ENCODE results near the gene TMED4. TPM values are rescaled to one million over a fixed set of nuclear protein-coding genes. Genes with fewer than 3 reads are reported as not detected.

Gene TMED4
- total RNA-seq, 1 donor: 133 TPM

DNA sequence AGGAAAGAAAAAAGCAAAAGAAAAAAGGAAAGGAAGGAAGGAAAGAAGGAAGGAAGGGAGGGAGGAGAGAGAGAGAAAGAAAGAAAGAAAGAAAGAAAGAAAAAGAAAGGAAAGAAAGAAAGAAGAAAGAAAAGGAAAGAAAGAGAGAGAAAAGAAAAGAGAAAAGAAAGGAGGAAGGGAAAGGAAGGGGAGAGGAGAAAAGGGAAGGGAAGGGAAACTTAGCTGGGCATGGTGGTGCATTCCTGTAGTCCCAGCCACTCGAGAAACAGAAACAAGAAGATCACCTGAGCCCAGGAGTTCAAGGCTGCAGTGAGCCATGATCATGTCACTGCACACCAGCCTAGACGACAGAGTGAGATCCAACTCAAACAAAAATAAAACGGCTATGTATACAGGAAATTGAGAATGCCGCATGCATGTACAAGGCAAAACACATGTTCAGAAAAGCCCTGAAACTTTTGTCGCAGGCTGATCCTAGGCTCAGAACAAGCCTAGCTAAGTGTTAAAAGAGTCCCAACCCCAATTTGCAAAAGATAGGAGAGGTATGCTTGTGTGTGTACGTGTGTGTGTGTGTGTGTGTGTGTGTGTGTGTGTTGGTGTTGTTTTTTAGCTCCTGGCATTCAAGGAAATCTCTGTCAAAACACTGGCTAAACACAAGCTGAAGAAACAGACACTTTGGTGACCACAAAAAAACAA, 34.3 kb downstream of the TMED4 start:
- no peak for DNase-seq (ENCODE audit: low read depth in 2 of 3, low spot score in 2 of 3)

DNA sequence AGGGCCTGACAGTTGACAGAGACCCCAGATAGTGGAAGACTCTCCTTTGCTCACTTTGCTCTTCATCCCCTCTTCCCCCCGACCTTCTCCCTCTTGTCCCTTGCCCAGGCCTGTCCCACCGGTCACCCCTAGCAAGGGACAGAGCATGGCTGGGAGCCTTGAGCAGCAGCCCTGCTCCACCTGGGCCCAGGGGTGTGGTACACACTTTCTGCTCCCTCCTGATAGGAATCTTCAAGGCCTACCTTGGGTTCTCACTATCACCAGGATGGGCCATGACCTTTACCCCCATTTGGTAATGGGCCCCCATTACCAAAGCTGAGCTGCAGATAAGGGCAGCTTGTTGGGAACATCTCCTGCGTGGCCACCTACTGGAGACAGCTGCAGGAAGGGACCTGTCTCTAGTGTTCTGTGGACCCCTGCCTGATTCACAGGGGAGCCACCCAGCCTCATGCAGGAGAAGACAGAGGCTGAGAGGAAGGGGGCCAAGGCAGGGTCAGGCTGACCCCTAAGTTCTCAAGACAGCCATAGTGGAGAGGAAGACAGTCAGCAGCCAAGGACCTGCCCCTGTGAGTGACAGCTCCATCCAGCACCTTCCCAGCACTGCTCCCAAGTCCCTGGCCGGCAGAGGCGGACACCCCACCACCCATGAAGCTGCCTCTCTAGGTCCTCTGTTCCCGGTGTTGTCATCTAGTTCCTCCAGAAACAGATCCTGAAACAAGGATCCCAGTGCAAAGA, 40.0 kb downstream of the TMED4 start:
- no peak for DNase-seq (ENCODE audit: low read depth in 2 of 3, low spot score in 2 of 3)

DNA sequence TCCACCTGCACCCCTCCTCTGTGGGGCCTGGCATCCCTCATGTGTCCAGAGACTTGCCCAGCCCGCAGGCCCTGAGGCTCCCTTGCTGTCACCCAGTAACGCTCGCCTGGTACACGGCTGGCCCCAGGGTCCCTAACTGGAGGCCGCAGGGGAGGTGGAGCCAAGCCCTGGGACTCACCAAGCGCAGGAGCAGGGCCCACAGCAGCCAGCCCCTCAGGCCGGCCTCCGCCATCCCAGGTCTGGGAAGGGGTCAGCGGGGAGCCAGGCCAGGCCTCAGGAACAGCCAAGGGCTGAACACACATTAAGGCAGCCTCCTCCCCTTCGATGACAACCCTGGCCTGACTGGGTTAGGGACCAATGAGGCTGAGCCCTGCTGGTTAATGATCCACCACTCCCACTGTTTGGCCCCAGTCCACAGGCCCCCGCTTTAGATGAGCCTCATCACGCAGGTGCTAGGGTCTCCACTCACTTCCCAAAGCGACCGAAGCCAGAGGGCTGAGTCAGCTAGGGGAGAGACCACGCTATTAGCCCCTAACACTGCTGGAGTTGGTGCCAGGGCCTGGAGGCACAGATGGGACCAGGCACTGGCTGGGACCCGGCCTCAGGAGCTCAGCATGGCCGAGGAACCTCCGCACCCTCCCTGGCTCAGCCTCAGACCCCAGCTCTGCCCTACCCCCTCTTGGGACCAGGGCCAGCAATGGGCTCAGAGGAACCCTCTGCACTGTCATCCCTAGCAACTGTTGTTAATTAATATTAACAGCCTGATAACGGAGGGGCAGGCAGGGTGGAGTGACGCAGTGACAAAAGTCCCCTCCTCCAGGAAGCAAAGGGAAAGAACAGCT, 40.8 kb downstream of the TMED4 start, which contains the start of gene NPC1L1:
TSS of gene NPC1L1 (minus strand) at position 303 of the 842 bp plus-strand sequence. CDS start at position 232, 71 bp downstream.
- DNase-seq (ENCODE audit: low read depth in 2 of 3, low spot score in 2 of 3): no peak

- no peak for DNase-seq (ENCODE audit: low read depth in 2 of 3, low spot score in 2 of 3)
These were observed 41.4 kb downstream of the TMED4 start for GRCh38 chr7:44540592-44541027.

GRCh38 chr7:44539669-44540506, 42.1 kb downstream of the TMED4 start:
- no peak for DNase-seq (ENCODE audit: low read depth in 2 of 3, low spot score in 2 of 3)

DNA sequence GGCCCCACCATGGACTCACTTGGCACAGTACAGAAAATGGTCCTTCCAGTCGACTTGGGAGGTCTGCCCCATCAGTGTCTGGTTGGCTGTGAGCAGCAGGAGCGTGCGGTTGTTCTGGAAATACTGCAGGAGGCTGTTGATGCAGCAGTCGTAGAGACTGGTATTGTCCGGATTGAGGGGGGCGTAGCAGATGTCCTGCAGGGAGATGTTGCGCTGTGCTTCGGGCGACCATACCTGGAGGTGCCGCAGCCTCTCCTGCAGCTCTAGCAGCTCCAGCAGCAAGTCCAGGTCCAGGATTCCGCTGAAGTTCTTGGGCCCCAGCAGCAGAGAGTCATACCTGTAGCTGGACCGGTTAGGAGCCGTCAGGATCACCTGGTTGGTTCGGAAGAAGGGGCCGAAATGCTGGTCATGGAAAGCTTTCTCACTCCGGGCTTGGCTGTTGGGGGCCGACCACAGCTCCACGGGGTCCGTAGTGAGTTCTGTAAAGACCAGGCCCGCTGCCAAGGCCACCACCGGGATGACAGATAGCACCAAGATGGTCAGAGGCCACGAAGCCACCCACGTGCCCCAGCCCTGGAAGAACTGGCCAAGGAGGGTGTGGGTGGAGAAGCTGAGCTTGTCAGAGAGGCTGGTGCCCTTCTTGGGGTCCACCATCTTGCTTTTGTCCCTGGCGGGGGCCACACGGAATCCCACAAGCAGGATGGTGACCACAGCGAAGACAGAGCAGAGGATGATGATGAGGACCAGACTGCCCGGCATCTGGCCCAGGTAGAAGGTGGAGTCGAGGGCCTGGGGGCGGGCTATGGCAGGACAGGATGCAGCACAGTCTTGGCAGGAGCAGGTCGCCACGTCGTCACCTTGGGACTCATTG, 43.0 kb downstream of the TMED4 start:
- no peak for DNase-seq (ENCODE audit: low read depth in 2 of 3, low spot score in 2 of 3)

GRCh38 chr7:44538093-44538797, 43.8 kb downstream of the TMED4 start:
- DNase-seq (ENCODE audit: low read depth in 2 of 3, low spot score in 2 of 3): no peak

DNA sequence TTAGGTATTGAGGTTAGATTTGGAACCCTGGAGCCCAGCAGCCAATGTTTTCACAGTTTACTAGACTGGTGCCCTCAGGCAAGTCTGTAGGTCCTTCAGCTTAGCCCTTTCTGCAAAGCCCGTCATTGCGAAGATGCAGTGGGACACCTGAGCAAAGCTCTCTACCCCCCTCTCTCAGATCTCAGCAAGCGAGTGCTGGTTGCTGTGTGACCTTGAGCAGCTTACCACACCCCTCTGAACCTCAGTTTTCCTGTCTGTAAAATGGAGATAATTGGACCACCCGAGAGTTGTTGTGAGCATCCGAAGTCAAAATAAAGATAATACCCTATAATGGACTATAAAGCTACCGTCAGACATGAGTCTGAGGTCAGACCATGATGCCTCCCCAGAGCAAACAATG, 44.6 kb downstream of the TMED4 start:
- no peak for DNase-seq (ENCODE audit: low read depth in 2 of 3, low spot score in 2 of 3)

DNA sequence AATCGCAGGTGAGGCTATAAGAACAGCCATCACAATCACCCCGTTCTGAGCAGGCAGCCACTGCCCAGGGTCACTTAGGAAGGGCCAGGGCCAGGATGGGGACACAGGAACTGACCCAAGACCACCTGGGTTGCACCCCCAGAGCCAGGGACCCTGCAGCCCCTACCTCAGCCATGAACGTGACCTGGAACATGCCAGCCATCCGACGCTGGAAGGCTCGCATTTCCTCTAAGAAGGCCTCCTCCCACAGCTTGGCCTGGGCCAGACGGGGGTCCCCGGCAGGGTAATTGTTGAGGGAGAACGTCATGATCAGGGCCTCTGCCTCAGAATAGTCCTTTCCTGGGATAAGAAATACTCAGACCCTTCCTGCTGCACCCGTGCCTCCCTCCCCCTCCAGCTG, 45.9 kb downstream of the TMED4 start:
- no peak for DNase-seq (ENCODE audit: low read depth in 2 of 3, low spot score in 2 of 3)

DNA sequence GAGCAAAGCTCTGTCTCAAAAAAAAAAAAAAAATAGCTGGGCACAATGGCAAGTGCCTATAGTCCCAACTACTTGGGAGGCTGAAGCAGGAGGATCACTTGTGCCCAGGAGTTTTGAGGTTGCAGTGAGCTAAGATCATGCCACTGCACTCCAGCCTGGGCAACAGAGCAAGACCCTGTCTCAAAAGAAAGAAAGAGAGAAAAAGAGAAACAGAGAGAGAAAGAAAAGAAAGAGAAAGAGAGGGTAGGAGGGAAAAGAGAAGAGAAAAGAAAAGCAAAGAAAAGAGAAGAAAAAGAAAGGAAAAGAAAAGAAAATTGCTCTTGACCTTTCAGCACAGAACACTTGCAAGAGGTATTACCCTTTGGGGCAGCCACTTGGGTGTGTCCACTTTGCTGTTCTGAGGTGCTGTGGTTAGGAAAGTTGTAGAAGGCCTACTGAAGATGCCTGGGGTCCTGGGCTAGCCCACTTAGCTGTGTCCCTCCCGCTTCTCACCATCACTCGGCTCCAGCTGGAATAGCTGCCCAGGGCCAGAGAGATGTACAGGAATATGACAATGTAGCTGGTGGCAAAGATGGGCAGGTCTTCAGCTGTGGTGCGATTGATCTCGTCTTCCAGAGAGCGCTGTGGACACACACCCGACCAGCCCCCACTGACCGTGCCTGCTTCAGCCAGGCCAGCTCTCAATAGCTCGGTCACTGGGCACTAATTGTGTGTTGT, 46.5 kb downstream of the TMED4 start:
- no peak for DNase-seq (ENCODE audit: low read depth in 2 of 3, low spot score in 2 of 3)

DNA sequence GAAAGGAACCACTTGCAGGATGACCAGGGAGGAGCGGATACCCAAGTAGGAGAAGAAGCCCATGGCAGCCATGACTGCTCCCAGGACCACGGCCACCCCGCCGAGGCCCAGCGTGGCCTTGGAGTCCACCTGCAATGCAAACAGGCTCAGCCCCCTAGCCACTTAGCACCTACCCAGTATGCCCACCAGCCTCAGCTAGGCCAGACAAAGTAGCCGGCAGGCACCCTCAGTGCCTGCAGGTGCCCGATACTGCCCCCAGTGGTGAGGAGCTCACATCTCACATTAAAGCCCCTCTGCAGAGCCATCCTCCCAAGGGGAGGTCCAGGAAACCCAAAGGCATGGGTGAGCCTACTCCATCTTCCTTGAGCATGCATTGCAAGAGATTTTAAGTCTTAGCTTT, 47.5 kb downstream of the TMED4 start:
- peak in 2 of 3 donors; percentile 43 to 67 for DNase-seq (ENCODE audit: low read depth in 2 of 3, low spot score in 2 of 3)

DNA sequence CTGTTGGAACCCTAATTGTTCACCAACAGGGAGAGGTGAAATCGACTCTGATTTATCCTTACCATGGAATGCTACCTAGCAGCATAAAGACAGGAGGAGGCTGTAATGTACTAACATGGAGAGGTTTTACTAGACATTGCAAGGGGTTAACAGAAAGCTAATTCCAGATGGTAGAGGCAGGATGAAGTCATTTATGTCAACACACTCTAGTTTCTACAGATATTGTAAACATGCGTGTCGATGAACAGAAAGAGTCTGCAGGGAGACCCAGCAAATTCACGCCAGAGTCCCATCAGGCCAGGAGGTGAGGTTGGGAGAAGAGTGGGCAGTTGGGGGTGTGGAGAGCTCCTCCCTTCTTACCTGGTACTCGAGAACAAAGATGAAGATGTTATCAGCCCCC, 47.9 kb downstream of the TMED4 start:
- DNase-seq (ENCODE audit: low read depth in 2 of 3, low spot score in 2 of 3): no peak

GRCh38 chr7:44533301-44534055, 48.6 kb downstream of the TMED4 start:
- no peak for DNase-seq (ENCODE audit: low read depth in 2 of 3, low spot score in 2 of 3)

DNA sequence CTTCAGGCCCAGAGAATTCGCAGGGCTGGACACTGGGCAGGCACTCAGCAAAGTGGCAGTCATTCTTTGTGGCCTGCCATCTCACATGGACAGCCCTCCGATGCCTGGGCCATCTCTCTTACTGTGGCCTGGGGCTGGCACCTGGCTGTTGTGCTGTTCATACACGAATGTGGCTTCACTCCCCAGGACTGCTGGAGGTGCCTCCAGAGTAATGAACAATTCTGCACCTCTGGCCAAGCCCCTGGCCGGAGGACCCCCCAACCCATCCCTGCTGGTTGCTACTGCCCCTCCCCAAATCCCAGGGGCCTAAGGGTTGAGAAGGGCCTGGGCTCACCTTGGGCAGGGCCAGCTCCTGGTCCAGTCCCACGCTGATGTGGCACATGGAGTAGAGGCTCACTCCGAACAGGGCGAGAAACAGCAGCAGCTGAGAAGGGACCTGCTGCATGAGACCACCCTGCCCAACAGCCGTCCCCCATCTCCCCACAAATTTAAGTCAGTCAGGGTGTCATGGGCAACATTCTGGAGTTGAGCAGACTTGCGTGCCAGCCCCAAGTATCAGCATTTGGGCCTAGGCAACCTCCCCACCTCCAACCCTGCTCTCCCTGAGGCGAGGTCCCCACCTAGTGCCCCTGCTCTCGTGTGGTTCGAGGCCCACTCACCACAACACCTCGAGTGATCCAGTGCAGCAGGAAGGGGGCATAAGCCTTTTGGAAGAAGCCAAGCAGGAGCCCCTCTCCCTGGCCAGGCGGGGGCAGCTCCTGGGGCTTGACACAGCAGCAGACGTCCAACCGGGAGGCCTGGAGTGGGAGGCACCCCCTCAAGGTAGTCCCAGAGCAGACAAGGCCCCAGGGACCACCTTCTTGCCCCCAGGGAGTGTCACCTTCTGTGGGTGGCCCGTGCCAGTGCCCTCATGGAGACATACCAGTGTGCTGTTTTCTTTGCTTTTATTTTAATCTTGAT, 50.3 kb downstream of the TMED4 start:
- DNase-seq (ENCODE audit: low read depth in 2 of 3, low spot score in 2 of 3): no peak

DNA sequence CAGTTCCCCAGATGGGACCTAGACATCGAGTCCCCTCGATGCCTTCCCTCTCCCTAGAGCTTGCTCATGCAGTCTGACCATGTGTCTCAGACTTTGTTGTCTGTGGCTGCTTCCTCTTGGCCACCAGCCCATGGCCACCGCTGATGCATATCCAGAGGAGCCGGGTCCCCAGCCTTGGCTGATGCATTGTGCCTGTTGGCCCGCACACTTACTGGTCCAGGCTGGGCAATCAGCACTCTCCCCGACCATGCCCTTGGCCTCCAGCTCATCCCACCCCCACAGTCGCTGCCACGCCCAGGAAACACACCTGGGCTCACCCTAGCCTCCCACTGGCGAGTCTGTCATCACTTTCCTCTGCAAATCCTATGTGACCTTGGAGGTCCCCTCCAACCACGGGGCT, 51.0 kb downstream of the TMED4 start:
- DNase-seq (ENCODE audit: low read depth in 2 of 3, low spot score in 2 of 3): no peak

Measured in hematopoietic multipotent progenitor cell (in vitro differentiated cells).